SHP77 treated with DMSO at 0.1 percent for 48 hours (cell line): ENCODE data around the gene NRN1L.

ENCODE experiments used
- DNase-seq: peaks from one replicate; lab custom pipeline; 2025; lab: John Stamatoyannopoulos, UW

Gene NRN1L

GRCh38 chr16:67935402-67936123 lies 50.9 kb downstream of the NRN1L start:
- DNase-seq = peak; percentile 91
